Fibroblast of pulmonary artery (primary cell): ENCODE data around the gene MLEC.
"Not testable (repeated sequence)": the region's sequence is repeated elsewhere in the genome, so short reads cannot be mapped to it uniquely, and the experiment has no call there.

ENCODE experiments used
- DNase-seq: peaks from one replicate; pipeline ENCODE4 v3.0.0-alpha.2; 2010; ENCODE audit warnings: low read depth
- H3K4me3 ChIP-seq: replicated peaks from 2 replicates; pipeline ENCODE4 v1.5.1; 2011; ENCODE audit warnings: low read depth, mild to moderate bottlenecking, control low read depth, low read length, moderate library complexity
- CTCF ChIP-seq: IDR thresholded peaks from 2 replicates; pipeline ENCODE4 v1.5.1; 2011; ENCODE audit warnings: mild to moderate bottlenecking, control low read depth, low read length, inconsistent platforms; ENCODE audit errors: missing control alignments

The MLEC gene

DNA sequence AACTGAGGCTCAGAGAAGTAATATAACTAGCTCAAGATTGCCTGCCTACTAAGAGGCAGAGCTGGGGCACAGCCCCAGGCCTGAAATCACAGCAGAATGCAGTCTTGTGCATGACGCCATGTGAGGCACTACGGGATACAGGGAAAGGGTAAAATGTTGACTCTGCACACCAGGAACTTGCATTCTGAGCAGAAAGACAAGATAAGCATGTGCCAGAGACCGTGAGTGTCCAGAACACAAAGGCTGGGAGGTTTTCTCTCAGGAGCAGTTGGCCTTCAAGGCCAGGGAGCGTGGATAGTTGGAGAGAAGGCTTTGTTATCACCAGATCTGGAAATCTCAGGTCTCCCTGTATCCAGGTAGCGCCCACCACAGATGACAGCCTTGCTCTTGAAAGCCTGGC is 23.2 kb upstream of the MLEC start:
- no peak for DNase-seq
- no peak overlapping the region for H3K4me3 ChIP-seq
- no peak for TF ChIP-seq CTCF

- DNase-seq, result no peak
- TF ChIP-seq CTCF, result no peak
- no peak overlapping the region for H3K4me3 ChIP-seq
Observed at GRCh38 chr12:120666571-120667390, 20.2 kb upstream of the MLEC start.

DNA sequence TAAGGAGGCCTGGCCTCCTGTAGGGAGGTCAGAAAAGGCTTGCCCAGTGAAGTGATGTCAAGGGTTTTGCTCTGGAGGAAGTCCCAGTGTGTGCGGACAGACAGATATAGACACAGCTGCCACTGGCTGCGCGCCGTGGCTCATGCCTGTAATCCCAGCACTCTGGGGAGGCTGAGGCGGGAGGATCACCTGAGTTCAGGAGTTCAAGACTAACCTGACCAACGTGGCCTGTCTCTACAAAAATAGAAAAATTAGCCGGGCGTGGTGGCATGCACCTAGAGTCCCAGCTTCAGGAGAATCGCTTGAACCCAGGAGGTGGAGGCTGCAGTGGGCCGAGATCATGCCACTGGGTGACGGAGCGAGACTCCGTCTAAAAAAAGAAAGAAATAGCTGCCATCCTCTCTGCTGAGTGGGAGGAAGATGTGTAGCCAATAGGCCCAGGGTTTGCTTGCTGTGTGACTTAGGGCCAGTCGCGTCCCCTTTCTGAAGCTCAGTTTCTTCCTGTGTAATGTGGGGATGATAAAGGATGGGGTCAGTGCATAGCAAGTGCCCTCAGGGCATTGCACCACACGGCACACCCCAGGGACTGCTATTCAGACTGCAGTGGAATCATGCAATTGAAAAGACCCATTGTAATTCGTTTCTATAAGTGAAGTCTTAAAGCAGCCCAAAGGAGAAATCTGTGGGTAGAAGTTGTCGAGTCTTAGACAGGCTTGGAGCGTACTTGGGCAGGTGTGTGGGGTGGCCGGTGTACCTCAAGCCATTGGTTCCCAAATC is 18.7 kb upstream of the MLEC start:
- no peak for DNase-seq
- H3K4me3 ChIP-seq, result no peak overlapping the region
- no peak for TF ChIP-seq CTCF

DNA sequence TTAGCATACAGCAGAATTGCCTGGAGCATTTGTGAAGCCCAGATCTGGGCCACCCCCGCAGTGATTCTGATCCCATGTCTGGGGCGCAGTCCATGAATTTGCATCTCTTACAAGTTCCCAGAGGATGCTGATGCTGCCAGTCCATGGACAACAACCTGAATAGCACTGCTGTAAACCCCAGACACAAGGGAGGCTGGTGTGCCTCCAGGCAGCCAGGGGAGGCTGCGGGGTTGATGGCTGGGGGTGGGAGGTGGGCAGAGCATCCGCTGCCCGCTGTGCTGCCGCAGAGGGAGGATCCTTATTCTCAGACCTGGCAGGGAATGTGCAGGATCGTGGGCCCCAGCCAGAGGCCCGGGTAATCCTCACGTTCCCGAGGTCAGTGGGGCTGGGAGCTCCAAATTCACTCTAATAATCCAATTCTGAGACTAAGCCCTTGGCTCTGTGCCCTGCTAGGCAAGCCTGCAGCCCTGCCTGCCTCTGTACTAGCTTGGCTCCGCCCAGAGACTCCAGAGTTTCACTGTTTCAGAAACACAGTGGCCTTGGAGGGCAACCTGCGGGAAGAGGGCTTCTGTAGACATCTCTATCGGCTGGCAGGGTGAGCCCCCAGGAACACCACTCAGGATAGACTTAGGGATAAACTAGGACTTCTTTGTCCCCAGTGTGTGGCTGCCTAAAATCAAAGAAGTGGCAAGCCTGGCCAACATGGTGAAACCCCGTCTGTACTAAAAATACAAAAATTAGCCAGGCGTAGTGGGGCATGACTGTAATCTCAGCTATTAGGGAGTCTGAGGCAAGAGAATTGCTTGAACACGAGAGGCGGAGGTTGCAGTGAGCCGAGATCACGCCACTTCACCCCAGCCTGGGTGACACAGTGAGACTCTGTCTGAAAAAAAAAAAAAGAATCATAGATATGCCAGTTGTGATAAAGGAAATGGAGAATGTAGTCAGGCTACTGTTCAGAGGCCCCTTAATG is 17.8 kb upstream of the MLEC start:
- peak; percentile 35 for DNase-seq

DNA sequence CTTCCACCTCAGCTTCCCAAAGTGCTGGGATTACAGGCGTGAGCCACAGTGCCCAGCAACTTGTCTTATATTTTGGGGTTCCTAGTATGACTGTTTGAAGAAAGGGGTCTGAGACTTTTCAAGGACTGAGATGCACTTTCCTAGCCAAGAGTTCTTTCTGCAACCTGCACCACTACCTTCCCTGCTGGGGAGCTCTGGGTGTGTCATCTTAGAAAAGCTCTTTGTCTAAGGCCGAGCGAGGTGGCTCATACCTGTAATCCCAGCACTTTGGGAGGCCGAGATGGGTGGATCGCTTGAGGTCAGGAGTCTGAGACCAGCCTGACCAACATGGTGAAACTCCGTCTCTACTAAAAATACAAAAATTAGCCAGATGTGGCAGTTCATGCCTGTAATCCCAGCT is 16.7 kb upstream of the MLEC start:
- not testable (repeated sequence) for H3K4me3 ChIP-seq, DNase-seq

More for the DNA sequence above, 17.8 kb upstream of the MLEC start:
- TF ChIP-seq CTCF, result no peak
- H3K4me3 ChIP-seq, result no peak overlapping the region

- H3K4me3 ChIP-seq, result no peak overlapping the region
- no peak for TF ChIP-seq CTCF
- no peak for DNase-seq
Observed at GRCh38 chr12:120670667-120671066, 16.3 kb upstream of the MLEC start.

GRCh38 chr12:120674097-120674636 is 12.8 kb upstream of the MLEC start:
- no peak for DNase-seq
- TF ChIP-seq CTCF, result no peak
- H3K4me3 ChIP-seq, result no peak overlapping the region
